Keratinocyte (primary cell): Measurements from ENCODE around the gene KIF2C. TPM values are rescaled to one million over a fixed set of nuclear protein-coding genes. Genes with fewer than 3 reads are reported as not detected.

Source experiments
- DNase-seq: peaks from one replicate; pipeline ENCODE4 v3.0.0-alpha.2; 2011; ENCODE audit warnings: low read depth, missing footprints, low spot score
- FAIRE-seq: peaks from 2 replicates; lab custom pipeline; 2011; peaks lifted over from hg19 to GRCh38; lab: Jason Lieb, UNC
- H2AFZ ChIP-seq: 2 replicates; pipeline ENCODE4 v1.6.0; 2012; ENCODE audit warnings: low read length, control low read depth, inconsistent platforms; ENCODE audit not compliant: control insufficient read depth
- H3K27ac ChIP-seq: 2 replicates; pipeline ENCODE4 v1.5.1; 2011; ENCODE audit warnings: low read length; ENCODE audit not compliant: control insufficient read depth, insufficient read depth
- H3K27me3 ChIP-seq: 3 replicates; pipeline ENCODE4 v1.6.0; 2011; ENCODE audit warnings: low read length; ENCODE audit not compliant: control insufficient read depth, insufficient read depth; ENCODE audit errors: extremely low read depth
- H3K36me3 ChIP-seq, 2 experiments: 2 replicates in 1 of 2; 3 replicates in 1 of 2; pipeline ENCODE4 v1.5.1; 2011; ENCODE audit warnings: low read length in 2 of 2, mild to moderate bottlenecking in 1 of 2; ENCODE audit not compliant: control insufficient read depth in 2 of 2, insufficient read depth in 2 of 2; ENCODE audit errors: extremely low read depth in 1 of 2
- H3K4me1 ChIP-seq: 3 replicates; pipeline ENCODE4 v1.5.1; 2011; ENCODE audit warnings: low read length; ENCODE audit not compliant: control insufficient read depth, insufficient read depth; ENCODE audit errors: extremely low read depth
- H3K4me2 ChIP-seq: 3 replicates; pipeline ENCODE4 v1.6.0; 2011; ENCODE audit warnings: low read depth, low read length; ENCODE audit not compliant: control insufficient read depth, insufficient read depth; ENCODE audit errors: extremely low read depth
- H3K4me3 ChIP-seq, 3 experiments: fragments of 200-600 bp in 1 of 3; sonication (generic) in 1 of 3; 2 replicates in 2 of 3; 3 replicates in 1 of 3; pipeline ENCODE4 v1.5.1; 2011 to 2016; ENCODE audit warnings: low read length in 3 of 3, mild to moderate bottlenecking in 3 of 3, control low read depth in 2 of 3, inconsistent platforms in 1 of 3, low read depth in 1 of 3, mixed read lengths in 1 of 3, mixed run types in 1 of 3, moderate library complexity in 1 of 3; ENCODE audit not compliant: control insufficient read depth in 2 of 3, insufficient read depth in 2 of 3; ENCODE audit errors: extremely low read depth in 1 of 3
- H3K79me2 ChIP-seq: 2 replicates; pipeline ENCODE4 v1.6.0; 2012; ENCODE audit warnings: low read length; ENCODE audit not compliant: control insufficient read depth, insufficient read depth
- H3K9ac ChIP-seq: 3 replicates; pipeline ENCODE4 v1.6.0; 2011; ENCODE audit warnings: low read length; ENCODE audit not compliant: control insufficient read depth, insufficient read depth; ENCODE audit errors: extremely low read depth
- H3K9me1 ChIP-seq: 3 replicates; pipeline ENCODE4 v1.6.0; 2011; ENCODE audit warnings: low read length; ENCODE audit not compliant: control insufficient read depth, insufficient read depth; ENCODE audit errors: extremely low read depth
- H3K9me3 ChIP-seq: 2 replicates; pipeline ENCODE4 v1.5.1; 2012; ENCODE audit warnings: low read depth, low read length; ENCODE audit not compliant: control insufficient read depth
- H4K20me1 ChIP-seq: 3 replicates; pipeline ENCODE4 v1.6.0; 2011; ENCODE audit warnings: low read length; ENCODE audit not compliant: control insufficient read depth, insufficient read depth; ENCODE audit errors: extremely low read depth
- EZH2 ChIP-seq: IDR thresholded peaks from one replicate; pipeline ENCODE4 v1.6.1; 2012; ENCODE audit warnings: inconsistent platforms, mild to moderate bottlenecking, low read length, moderate library complexity
- dilution Hi-C: fragments of 300-500 bp; cut with MboI; formaldehyde crosslinking; loops from one replicate; pipeline ENCODE4 v1.7.0; 2020; ENCODE audit warnings: low sequenced_read_pairs; ENCODE audit not compliant: extremely low pct_ligation_motif_present
- polyA plus RNA-seq, 5 experiments: library from polyadenylated mRNA; depleted of rRNA in 3 of 5; stranded (reverse) in 3 of 5; stranded (forward) in 1 of 5; unstranded in 1 of 5; fragments of >200 nt; gene quantifications; 1 replicate in 1 of 5; 2 replicates in 3 of 5; 3 replicates in 1 of 5; pipeline versions ENCODE4 v1.2.1 to v1.2.3, GENCODE V29; 2011 to 2012; ENCODE audit warnings: missing spikeins in 2 of 5, low read depth in 1 of 5, low replicate concordance in 1 of 5
- TF ChIP-seq, protein P1 (sequence below), 3 experiments: IDR thresholded peaks in 1 of 3; conservative IDR thresholded peaks in 1 of 3; optimal IDR thresholded peaks in 1 of 3; 2 replicates in 2 of 3; 3 replicates in 1 of 3; pipeline versions ENCODE3 to v1.5.1; 2011; ENCODE audit warnings: low read length in 3 of 3, mild to moderate bottlenecking in 3 of 3, moderate library complexity in 2 of 3, control low read depth in 1 of 3, inconsistent platforms in 1 of 3; ENCODE audit not compliant: insufficient read depth in 2 of 3; ENCODE audit errors: extremely low read depth in 1 of 3

The KIF2C gene
- polyA plus RNA-seq, 1 donor (not counting 4 experiments of a cell fraction or from before 2014, with no cell fraction given) = 16.3 TPM

DNA sequence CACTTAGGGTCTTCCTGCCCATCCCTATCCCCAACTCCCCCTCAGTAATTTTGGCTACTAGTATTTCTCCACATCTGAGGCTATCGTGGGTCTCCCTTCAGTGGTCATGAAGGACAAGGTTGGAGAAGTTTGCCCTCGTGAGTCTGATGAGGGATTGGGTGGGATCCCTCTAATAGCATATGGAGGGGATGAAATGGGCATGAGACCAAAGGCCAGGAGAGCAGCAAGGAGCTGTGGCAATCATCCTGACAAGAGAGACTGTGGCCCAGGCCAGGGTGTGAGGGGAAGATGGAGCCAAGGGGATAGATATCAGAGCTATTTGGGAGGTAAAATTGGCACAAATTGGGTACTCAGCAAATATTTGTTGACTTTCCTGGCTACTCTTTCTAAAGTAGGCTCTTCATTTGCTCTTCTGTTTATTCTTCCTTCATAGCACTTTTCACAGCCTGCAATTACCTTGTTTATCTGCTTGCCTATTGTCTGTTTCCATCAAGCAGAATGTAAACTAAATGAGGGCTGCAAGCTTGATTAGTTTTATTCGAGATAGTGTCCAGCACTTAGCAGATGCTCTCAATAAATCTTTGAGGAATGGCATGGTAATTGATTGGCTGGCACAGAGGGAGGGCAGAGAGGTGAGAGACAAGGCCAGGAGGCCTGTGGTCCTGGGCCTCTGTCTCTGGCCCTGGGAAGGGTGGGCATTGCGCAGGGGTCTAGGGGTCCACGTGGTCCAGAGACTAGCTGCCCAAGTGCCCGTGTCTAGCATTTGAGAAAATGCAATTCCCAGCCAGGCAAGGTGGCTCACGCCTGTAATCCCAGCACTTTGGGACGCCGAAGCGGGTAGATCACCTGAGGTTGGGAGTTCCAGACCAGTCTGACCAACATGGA lies 59.1 kb downstream of the KIF2C start:
- Histone ChIP-seq H3K79me2 (peaks cover 34% of the 10 kb centered on the region), H3K4me2 (no peak overlapping the region), H2AFZ (no peak overlapping the region), H3K4me1 (peaks cover 22% of the 10 kb centered on the region), H3K4me3 (no peak overlapping the region), H4K20me1 (peaks cover 6% of the 10 kb centered on the region), H3K27ac (no peak overlapping the region), H3K27me3 (no peaks in the 10 kb centered on the region), H3K9me3 (no peaks in the 10 kb centered on the region), H3K9ac (no peak overlapping the region), H3K9me1 (no peaks in the 10 kb centered on the region), H3K36me3 (peaks cover 16 to 19% of the 10 kb centered on the region in 2 experiments)
- dilution Hi-C loops = no loop called here
- no peak for DNase-seq
- TF ChIP-seq EZH2 = no peak
- TF ChIP-seq, protein P1, sequence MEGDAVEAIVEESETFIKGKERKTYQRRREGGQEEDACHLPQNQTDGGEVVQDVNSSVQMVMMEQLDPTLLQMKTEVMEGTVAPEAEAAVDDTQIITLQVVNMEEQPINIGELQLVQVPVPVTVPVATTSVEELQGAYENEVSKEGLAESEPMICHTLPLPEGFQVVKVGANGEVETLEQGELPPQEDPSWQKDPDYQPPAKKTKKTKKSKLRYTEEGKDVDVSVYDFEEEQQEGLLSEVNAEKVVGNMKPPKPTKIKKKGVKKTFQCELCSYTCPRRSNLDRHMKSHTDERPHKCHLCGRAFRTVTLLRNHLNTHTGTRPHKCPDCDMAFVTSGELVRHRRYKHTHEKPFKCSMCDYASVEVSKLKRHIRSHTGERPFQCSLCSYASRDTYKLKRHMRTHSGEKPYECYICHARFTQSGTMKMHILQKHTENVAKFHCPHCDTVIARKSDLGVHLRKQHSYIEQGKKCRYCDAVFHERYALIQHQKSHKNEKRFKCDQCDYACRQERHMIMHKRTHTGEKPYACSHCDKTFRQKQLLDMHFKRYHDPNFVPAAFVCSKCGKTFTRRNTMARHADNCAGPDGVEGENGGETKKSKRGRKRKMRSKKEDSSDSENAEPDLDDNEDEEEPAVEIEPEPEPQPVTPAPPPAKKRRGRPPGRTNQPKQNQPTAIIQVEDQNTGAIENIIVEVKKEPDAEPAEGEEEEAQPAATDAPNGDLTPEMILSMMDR (optimal IDR thresholded peaks at IDR 0.05 in 1 of 3, IDR thresholded peaks at IDR 0.05 in 1 of 3, conservative IDR thresholded peaks at IDR 0.05 in 1 of 3; ENCODE audit: extremely low read depth in 1 of 3, insufficient read depth in 2 of 3, low read length in 3 of 3) = no peak
- FAIRE-seq = peak; percentile 32

DNA sequence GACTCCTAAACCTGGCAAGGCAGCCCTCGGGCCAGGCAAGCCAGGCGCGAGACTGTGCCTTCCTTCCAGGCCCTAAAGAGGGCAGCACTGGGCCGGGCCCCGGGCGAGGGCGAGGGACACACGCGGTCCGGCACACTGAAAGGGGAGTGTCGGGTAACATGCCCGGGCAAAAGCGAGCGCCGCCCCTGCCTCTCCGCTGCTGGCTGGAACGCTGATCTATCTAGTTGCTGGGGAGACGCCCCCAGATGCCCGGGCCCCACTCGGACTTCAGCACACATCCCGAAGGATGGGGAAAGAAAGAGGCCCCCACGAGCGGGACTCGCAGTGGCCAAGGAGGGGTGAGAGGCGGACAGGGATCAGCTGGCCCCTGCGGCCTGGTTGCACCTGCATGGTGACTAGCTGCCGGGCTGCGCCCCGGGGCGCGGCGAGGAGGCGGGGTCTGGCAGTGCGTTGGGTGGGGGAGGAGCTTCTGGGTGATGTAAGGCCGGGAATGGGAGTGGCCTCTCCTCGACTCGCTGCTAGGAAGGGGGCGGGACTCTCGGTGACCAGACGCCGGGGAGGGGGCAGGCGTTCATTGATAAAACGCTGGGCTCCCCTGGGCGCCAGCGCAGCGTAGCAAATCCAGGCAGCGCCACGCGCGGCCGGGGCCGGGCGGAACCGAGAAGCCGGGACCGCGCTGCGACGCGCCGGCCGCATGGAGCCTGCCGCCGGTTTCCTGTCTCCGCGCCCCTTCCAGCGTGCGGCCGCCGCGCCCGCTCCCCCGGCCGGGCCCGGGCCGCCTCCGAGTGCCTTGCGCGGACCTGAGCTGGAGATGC lies 60.3 kb downstream of the KIF2C start, which contains the start of gene PLK3:
Gene PLK3, plus strand, starts transcription at position 608 of the 815 bp plus-strand sequence. Its CDS starts 87 bp downstream, at position 695.
- peak within 1 kb of the TSS; percentile 55 for H2AFZ ChIP-seq
- dilution Hi-C loops = no loop called here
- FAIRE-seq = peak; percentile 76
- H3K9me3 ChIP-seq = no peaks in the 10 kb centered on the region
- H3K4me1 ChIP-seq = peaks cover 30% of the 10 kb centered on the region
- DNase-seq = peak; percentile 94
- H4K20me1 ChIP-seq = peaks cover 6% of the 10 kb centered on the region
- no peaks in the 10 kb centered on the region for H3K9me1 ChIP-seq
- peak within 1 kb of the TSS; percentile 98 for H3K4me2 ChIP-seq
- peaks cover 41% of the 10 kb centered on the region for H3K79me2 ChIP-seq
- H3K9ac ChIP-seq = peak within 1 kb of the TSS; percentile 88
- TF ChIP-seq, protein P1 (optimal IDR thresholded peaks at IDR 0.05 in 1 of 3, IDR thresholded peaks at IDR 0.05 in 1 of 3, conservative IDR thresholded peaks at IDR 0.05 in 1 of 3; ENCODE audit: extremely low read depth in 1 of 3, insufficient read depth in 2 of 3, low read length in 3 of 3) = peak in 2 of 3 experiments; percentile 89 to 95
- no peak for TF ChIP-seq EZH2
- H3K27me3 ChIP-seq = no peaks in the 10 kb centered on the region
- peak within 1 kb of the TSS; percentile 89 to 99 (median 92) for H3K4me3 ChIP-seq
- peak within 1 kb of the TSS; percentile 76 for H3K27ac ChIP-seq
- peaks cover 23 to 28% of the 10 kb centered on the region in 2 experiments for H3K36me3 ChIP-seq
